ENCODE results near the gene ADAMTS6. TPM values are rescaled to one million over a fixed set of nuclear protein-coding genes. Genes with fewer than 3 reads are reported as not detected.

Gene ADAMTS6
- total and polyA plus RNA-seq, 9 donors: 0.80 to 3.2 (median 1.4) TPM

GRCh38 chr5:65157906-65158603 lies 323.7 kb downstream of the ADAMTS6 start:
- H3K36me3 ChIP-seq (ENCODE audit: control insufficient read depth, insufficient read depth, low read length): no peaks in the 10 kb centered on the region
- no peak overlapping the region for H3K4me3 ChIP-seq (ENCODE audit: low read length)
- H3K27ac ChIP-seq (ENCODE audit: low read length): no peak overlapping the region
- no peaks in the 10 kb centered on the region for H3K9me3 ChIP-seq (replicated peaks; ENCODE audit: control insufficient read depth, low read depth, low read length)
- no CpG with 5 or more reads among the region's 4 CpGs for WGBS (ENCODE audit: insufficient coverage)
- no peak for DNase-seq
- H3K27me3 ChIP-seq (ENCODE audit: control insufficient read depth, insufficient read depth, low read length): no peaks in the 10 kb centered on the region
- H3K4me1 ChIP-seq (ENCODE audit: control insufficient read depth, insufficient read depth, low read length): no peaks in the 10 kb centered on the region

GRCh38 chr5:65156933-65157332 lies 324.8 kb downstream of the ADAMTS6 start:
- 92% methylated on average over 2 of the region's 2 CpGs for WGBS (ENCODE audit: insufficient coverage)
- no peak overlapping the region for H3K27ac ChIP-seq (ENCODE audit: low read length)
- H3K9me3 ChIP-seq (replicated peaks; ENCODE audit: control insufficient read depth, low read depth, low read length): no peaks in the 10 kb centered on the region
- DNase-seq: no peak
- H3K4me1 ChIP-seq (ENCODE audit: control insufficient read depth, insufficient read depth, low read length): no peaks in the 10 kb centered on the region
- H3K27me3 ChIP-seq (ENCODE audit: control insufficient read depth, insufficient read depth, low read length): no peaks in the 10 kb centered on the region
- no peak overlapping the region for H3K4me3 ChIP-seq (ENCODE audit: low read length)
- H3K36me3 ChIP-seq (ENCODE audit: control insufficient read depth, insufficient read depth, low read length): no peaks in the 10 kb centered on the region

GRCh38 chr5:65152131-65152530 lies 329.6 kb downstream of the ADAMTS6 start:
- peak; percentile 32 for DNase-seq
- no peaks in the 10 kb centered on the region for H3K9me3 ChIP-seq (replicated peaks; ENCODE audit: control insufficient read depth, low read depth, low read length)
- H3K27me3 ChIP-seq (ENCODE audit: control insufficient read depth, insufficient read depth, low read length): no peaks in the 10 kb centered on the region
- no peak overlapping the region for H3K4me3 ChIP-seq (ENCODE audit: low read length)
- no peak overlapping the region for H3K27ac ChIP-seq (ENCODE audit: low read length)
- no peaks in the 10 kb centered on the region for H3K36me3 ChIP-seq (ENCODE audit: control insufficient read depth, insufficient read depth, low read length)
- no peaks in the 10 kb centered on the region for H3K4me1 ChIP-seq (ENCODE audit: control insufficient read depth, insufficient read depth, low read length)
- no CpG with 5 or more reads among the region's 2 CpGs for WGBS (ENCODE audit: insufficient coverage)

- Histone ChIP-seq H3K27ac (ENCODE audit: low read length) (no peak overlapping the region), H3K9me3 (replicated peaks; ENCODE audit: control insufficient read depth, low read depth, low read length) (no peaks in the 10 kb centered on the region), H3K36me3 (ENCODE audit: control insufficient read depth, insufficient read depth, low read length) (no peaks in the 10 kb centered on the region), H3K4me3 (ENCODE audit: low read length) (no peak overlapping the region), H3K4me1 (ENCODE audit: control insufficient read depth, insufficient read depth, low read length) (no peaks in the 10 kb centered on the region), H3K27me3 (ENCODE audit: control insufficient read depth, insufficient read depth, low read length) (no peaks in the 10 kb centered on the region)
- WGBS (ENCODE audit: insufficient coverage): no CpG with 5 or more reads among the region's 5 CpGs
- DNase-seq: peak; percentile 68
These were observed 330.1 kb downstream of the ADAMTS6 start for GRCh38 chr5:65151614-65152013.

GRCh38 chr5:65150599-65151304 lies 331.0 kb downstream of the ADAMTS6 start:
- 80% methylated on average over 4 of the region's 6 CpGs for WGBS (ENCODE audit: insufficient coverage)
- Histone ChIP-seq H3K27me3 (ENCODE audit: control insufficient read depth, insufficient read depth, low read length) (no peaks in the 10 kb centered on the region), H3K27ac (ENCODE audit: low read length) (no peak overlapping the region), H3K36me3 (ENCODE audit: control insufficient read depth, insufficient read depth, low read length) (no peaks in the 10 kb centered on the region), H3K4me3 (ENCODE audit: low read length) (no peak overlapping the region), H3K4me1 (ENCODE audit: control insufficient read depth, insufficient read depth, low read length) (no peaks in the 10 kb centered on the region), H3K9me3 (replicated peaks; ENCODE audit: control insufficient read depth, low read depth, low read length) (no peaks in the 10 kb centered on the region)
- DNase-seq: no peak

- H3K4me1 ChIP-seq (ENCODE audit: control insufficient read depth, insufficient read depth, low read length): peaks cover under 1% of the 10 kb centered on the region
- no peak overlapping the region for H3K4me3 ChIP-seq (ENCODE audit: low read length)
- H3K27me3 ChIP-seq (ENCODE audit: control insufficient read depth, insufficient read depth, low read length): no peaks in the 10 kb centered on the region
- H3K36me3 ChIP-seq (ENCODE audit: control insufficient read depth, insufficient read depth, low read length): no peaks in the 10 kb centered on the region
- no peak for DNase-seq
- H3K27ac ChIP-seq (ENCODE audit: low read length): no peak overlapping the region
- WGBS (ENCODE audit: insufficient coverage): no CpG with 5 or more reads among the region's 2 CpGs
- H3K9me3 ChIP-seq (replicated peaks; ENCODE audit: control insufficient read depth, low read depth, low read length): no peaks in the 10 kb centered on the region
These were observed 331.9 kb downstream of the ADAMTS6 start for GRCh38 chr5:65149827-65150226.

- H3K36me3 ChIP-seq (ENCODE audit: control insufficient read depth, insufficient read depth, low read length): no peaks in the 10 kb centered on the region
- peak; percentile 14 for DNase-seq
- H3K27me3 ChIP-seq (ENCODE audit: control insufficient read depth, insufficient read depth, low read length): no peaks in the 10 kb centered on the region
- H3K4me1 ChIP-seq (ENCODE audit: control insufficient read depth, insufficient read depth, low read length): peaks cover 13% of the 10 kb centered on the region
- WGBS (ENCODE audit: insufficient coverage): 48% methylated on average over 4 of the region's 9 CpGs
- no peaks in the 10 kb centered on the region for H3K9me3 ChIP-seq (replicated peaks; ENCODE audit: control insufficient read depth, low read depth, low read length)
- H3K27ac ChIP-seq (ENCODE audit: low read length): no peak overlapping the region
- no peak overlapping the region for H3K4me3 ChIP-seq (ENCODE audit: low read length)
These were observed 337.4 kb downstream of the ADAMTS6 start for GRCh38 chr5:65144136-65144871.

- no peaks in the 10 kb centered on the region for H3K27me3 ChIP-seq (ENCODE audit: control insufficient read depth, insufficient read depth, low read length)
- H3K4me1 ChIP-seq (ENCODE audit: control insufficient read depth, insufficient read depth, low read length): peaks cover 13% of the 10 kb centered on the region
- H3K27ac ChIP-seq (ENCODE audit: low read length): no peak overlapping the region
- no peak for DNase-seq
- WGBS (ENCODE audit: insufficient coverage): 7% methylated on average over 3 of the region's 3 CpGs
- H3K4me3 ChIP-seq (ENCODE audit: low read length): no peak overlapping the region
- no peaks in the 10 kb centered on the region for H3K9me3 ChIP-seq (replicated peaks; ENCODE audit: control insufficient read depth, low read depth, low read length)
- H3K36me3 ChIP-seq (ENCODE audit: control insufficient read depth, insufficient read depth, low read length): no peaks in the 10 kb centered on the region
These were observed 339.2 kb downstream of the ADAMTS6 start for GRCh38 chr5:65142511-65143011.

GRCh38 chr5:65142016-65142415 lies 339.7 kb downstream of the ADAMTS6 start:
- no peak for DNase-seq

GRCh38 chr5:65141493-65141892 lies 340.2 kb downstream of the ADAMTS6 start:
- no peaks in the 10 kb centered on the region for H3K27me3 ChIP-seq (ENCODE audit: control insufficient read depth, insufficient read depth, low read length)
- peaks cover 13% of the 10 kb centered on the region for H3K4me1 ChIP-seq (ENCODE audit: control insufficient read depth, insufficient read depth, low read length)
- no peak overlapping the region for H3K4me3 ChIP-seq (ENCODE audit: low read length)
- no peak for DNase-seq
- no peaks in the 10 kb centered on the region for H3K36me3 ChIP-seq (ENCODE audit: control insufficient read depth, insufficient read depth, low read length)
- H3K27ac ChIP-seq (ENCODE audit: low read length): no peak overlapping the region
- H3K9me3 ChIP-seq (replicated peaks; ENCODE audit: control insufficient read depth, low read depth, low read length): no peaks in the 10 kb centered on the region

More at GRCh38 chr5:65142016-65142415, 339.7 kb downstream of the ADAMTS6 start:
- H3K36me3 ChIP-seq (ENCODE audit: control insufficient read depth, insufficient read depth, low read length): no peaks in the 10 kb centered on the region
- no peaks in the 10 kb centered on the region for H3K9me3 ChIP-seq (replicated peaks; ENCODE audit: control insufficient read depth, low read depth, low read length)
- no peak overlapping the region for H3K27ac ChIP-seq (ENCODE audit: low read length)
- no peak overlapping the region for H3K4me3 ChIP-seq (ENCODE audit: low read length)
- no CpG with 5 or more reads among the region's 2 CpGs for WGBS (ENCODE audit: insufficient coverage)
- H3K27me3 ChIP-seq (ENCODE audit: control insufficient read depth, insufficient read depth, low read length): no peaks in the 10 kb centered on the region
- peaks cover 13% of the 10 kb centered on the region for H3K4me1 ChIP-seq (ENCODE audit: control insufficient read depth, insufficient read depth, low read length)

Measured in muscle of leg (tissue), 11 donors.